ENCODE measurements around the gene GARIN5B. TPM values are rescaled to one million over a fixed set of nuclear protein-coding genes. Genes with fewer than 3 reads are reported as not detected.

GARIN5B gene
- total RNA-seq, 1 donor from 2014 or later, result not detected

DNA sequence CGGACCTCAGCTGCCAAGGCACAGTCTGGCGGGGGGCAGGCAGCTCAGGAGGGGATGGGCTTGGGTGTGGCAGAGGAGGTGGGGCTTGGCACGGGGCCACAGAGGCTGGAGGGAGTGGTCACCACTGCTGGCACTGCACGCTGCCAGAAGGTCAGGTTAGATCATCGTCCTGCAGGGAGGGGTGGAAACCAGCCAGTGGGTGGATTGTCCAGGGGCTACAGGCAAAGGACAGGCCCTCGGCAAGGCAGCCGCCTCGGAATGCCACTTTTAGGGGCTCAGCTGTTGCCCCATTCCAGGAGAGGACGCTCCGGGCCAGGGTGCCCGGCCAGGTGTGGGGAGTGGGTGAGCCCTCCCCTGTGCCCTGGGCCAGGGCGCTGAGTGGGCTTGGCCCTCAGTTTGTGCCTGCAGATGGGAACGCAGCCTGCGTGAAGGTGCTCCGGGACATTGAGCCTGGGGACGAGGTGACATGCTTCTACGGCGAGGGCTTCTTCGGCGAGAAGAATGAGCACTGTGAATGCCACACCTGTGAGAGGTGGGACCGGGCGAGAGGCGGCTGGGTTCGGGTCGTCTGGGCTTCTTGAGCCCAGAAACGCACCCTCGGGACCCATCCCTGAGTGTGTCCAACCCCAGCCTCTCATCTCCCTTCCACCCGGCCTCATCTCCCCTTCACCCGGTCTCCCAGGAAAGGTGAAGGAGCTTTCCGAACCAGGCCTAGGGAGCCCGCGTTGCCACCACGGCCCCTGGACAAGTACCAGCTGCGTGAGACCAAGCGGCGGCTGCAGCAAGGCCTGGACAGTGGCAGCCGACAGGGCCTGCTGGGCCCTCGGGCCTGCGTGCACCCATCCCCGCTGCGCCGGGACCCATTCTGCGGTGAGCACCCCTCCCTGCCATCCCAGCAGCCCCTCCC lies 17.0 kb downstream of the GARIN5B start:
- H3K4me1 Mint-ChIP-seq, result peaks cover 5% of the 10 kb centered on the region
- H3K27me3 Mint-ChIP-seq, result peaks cover 10% of the 10 kb centered on the region
- CTCF ChIA-PET, result no interaction called here
- TF ChIP-seq, protein P1, sequence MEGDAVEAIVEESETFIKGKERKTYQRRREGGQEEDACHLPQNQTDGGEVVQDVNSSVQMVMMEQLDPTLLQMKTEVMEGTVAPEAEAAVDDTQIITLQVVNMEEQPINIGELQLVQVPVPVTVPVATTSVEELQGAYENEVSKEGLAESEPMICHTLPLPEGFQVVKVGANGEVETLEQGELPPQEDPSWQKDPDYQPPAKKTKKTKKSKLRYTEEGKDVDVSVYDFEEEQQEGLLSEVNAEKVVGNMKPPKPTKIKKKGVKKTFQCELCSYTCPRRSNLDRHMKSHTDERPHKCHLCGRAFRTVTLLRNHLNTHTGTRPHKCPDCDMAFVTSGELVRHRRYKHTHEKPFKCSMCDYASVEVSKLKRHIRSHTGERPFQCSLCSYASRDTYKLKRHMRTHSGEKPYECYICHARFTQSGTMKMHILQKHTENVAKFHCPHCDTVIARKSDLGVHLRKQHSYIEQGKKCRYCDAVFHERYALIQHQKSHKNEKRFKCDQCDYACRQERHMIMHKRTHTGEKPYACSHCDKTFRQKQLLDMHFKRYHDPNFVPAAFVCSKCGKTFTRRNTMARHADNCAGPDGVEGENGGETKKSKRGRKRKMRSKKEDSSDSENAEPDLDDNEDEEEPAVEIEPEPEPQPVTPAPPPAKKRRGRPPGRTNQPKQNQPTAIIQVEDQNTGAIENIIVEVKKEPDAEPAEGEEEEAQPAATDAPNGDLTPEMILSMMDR (IDR thresholded peaks at IDR 0.05), result no peak
- H3K9me3 Mint-ChIP-seq, result no peaks in the 10 kb centered on the region
- POLR2A ChIA-PET, result no interaction called here
- H3K36me3 Mint-ChIP-seq (ENCODE audit: low read depth), result peaks cover 4% of the 10 kb centered on the region
- no peak overlapping the region for H3K27ac Mint-ChIP-seq
- no peak for ATAC-seq (ENCODE audit: low read depth)
- no peak overlapping the region for H3K4me3 Mint-ChIP-seq
- DNase-seq, result no peak
- intact Hi-C loops (cut with micrococcal nuclease), result no loop called here

DNA sequence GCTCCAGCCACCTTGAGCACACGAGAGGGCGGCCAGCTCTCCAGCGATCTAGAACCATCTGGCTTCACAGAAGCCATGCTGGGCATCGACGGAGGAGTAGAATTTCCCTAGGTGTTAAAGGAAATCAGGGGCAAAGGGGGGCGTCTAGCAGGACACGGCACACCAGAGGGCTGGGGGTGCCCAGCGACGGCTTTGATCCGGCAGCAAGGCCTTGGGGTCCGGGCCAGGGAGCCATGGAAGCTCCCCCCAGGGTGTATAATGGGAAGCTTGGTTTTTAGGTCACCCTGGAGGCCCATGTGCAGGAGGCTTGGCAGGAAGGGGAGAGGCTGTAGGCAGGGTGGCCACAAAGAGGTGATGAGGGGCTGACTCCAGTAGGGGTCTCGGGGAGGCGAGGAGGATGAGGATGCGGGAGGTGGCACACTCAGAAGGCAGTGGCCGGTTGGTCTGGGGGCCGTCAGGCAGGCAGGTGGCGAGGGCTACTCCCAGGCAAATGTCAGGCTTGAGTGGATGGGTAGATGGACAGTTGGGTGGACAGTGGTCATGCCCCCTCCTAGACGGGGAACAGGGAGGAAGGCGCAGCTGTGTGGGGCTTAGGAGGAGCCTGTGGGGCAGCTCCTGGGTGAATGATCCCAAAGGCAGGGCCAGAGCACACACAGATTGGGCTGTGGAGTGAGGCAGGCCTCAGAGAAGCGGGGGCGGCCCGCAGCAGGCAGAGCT lies 17.8 kb downstream of the GARIN5B start:
- peaks cover 4% of the 10 kb centered on the region for H3K36me3 Mint-ChIP-seq (ENCODE audit: low read depth)
- DNase-seq (no peak), ATAC-seq (ENCODE audit: low read depth) (no peak)
- no peaks in the 10 kb centered on the region for H3K9me3 Mint-ChIP-seq
- TF ChIP-seq, protein P1 (IDR thresholded peaks at IDR 0.05), result no peak
- H3K27ac Mint-ChIP-seq, result no peak overlapping the region
- intact Hi-C loops (cut with micrococcal nuclease), result no loop called here
- POLR2A ChIA-PET, result no interaction called here
- peaks cover 12% of the 10 kb centered on the region for H3K4me1 Mint-ChIP-seq
- peaks cover 2% of the 10 kb centered on the region for H3K27me3 Mint-ChIP-seq
- CTCF ChIA-PET, result no interaction called here
- H3K4me3 Mint-ChIP-seq, result no peak overlapping the region

DNA sequence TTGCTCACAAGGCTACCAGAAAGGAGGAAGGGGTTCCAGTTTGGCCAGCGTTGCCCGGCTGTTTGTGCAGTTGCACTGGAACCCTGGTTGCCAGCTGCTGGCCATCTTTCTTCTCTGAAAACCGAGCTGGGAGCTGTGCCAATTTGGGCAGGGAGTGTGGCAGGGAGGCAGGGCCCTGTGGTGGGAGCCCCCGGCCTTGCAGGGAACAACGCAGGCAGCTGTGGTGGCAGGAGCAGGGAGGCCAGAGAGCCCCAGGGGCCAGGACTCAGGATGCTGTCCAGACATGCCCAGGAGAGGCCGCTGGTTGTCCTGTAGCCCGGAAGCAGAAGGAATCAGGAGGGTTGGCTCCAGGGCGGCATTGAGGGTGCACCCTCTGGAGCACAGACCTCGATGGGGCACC lies 18.6 kb downstream of the GARIN5B start:
- POLR2A ChIA-PET, result no interaction called here

DNA sequence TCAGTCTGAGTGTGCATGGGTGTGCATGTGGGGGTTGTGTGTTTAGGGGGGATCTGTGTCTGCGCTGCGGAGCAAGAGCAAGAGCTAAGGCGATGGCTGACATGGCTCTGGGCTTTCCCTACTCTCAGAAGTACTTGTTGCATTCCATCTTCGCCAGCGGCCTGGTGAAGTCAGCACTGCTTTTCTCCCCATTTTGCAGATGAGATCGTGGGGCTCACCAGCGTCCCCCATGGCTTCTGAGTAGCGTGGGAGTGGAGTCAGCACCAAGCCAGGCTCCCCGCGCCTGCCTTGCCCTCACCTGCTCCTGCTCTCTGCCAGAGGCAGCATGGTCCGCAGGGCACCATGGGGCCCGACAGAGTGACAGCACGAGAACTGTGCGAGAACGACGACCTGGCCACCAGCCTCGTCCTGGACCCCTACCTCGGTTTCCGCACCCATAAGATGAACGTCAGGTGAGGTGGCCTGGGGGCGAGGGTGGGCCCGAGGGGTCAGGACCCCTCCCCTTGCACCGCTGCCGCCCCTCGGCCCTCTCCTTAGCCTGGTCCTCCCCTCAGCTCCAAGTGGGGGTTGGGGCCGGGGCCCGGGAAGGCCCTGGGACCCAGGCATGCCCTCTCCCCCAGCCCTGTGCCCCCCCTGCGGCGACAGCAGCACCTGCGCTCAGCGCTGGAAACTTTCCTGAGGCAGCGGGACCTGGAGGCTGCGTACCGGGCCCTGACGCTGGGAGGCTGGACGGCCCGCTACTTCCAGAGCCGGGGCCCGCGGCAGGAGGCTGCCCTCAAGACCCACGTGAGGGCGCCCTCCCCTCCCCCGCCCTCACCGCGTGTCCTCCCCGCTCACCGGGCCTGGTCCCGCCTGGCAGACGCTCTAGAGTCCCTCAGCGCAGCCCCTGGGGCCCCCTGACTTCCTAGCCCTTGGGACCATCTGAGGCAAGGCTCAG lies 21.2 kb downstream of the GARIN5B start:
- Mint-ChIP-seq H3K27ac (no peak overlapping the region), H3K27me3 (peaks cover 3% of the 10 kb centered on the region), H3K4me3 (peak overlapping the region; percentile 20), H3K36me3 (ENCODE audit: low read depth) (peaks cover 7% of the 10 kb centered on the region), H3K9me3 (no peaks in the 10 kb centered on the region), H3K4me1 (peaks cover 31% of the 10 kb centered on the region)
- ATAC-seq (ENCODE audit: low read depth) (no peak), DNase-seq (no peak)
- TF ChIP-seq, protein P1 (IDR thresholded peaks at IDR 0.05), result no peak
- POLR2A ChIA-PET, result interaction anchor here (1.5 kb wide), 1 partner anchor 42 kb away, joined by 6 read pairs; the partner anchor contains the start of gene TMEM238
- CTCF ChIA-PET, result no interaction called here
- intact Hi-C loops (cut with micrococcal nuclease), result no loop called here

More for the DNA sequence above, 18.6 kb downstream of the GARIN5B start:
- CTCF ChIA-PET, result no interaction called here
- H3K4me3 Mint-ChIP-seq, result no peak overlapping the region
- intact Hi-C loops (cut with micrococcal nuclease), result no loop called here
- H3K27me3 Mint-ChIP-seq, result peaks cover 3% of the 10 kb centered on the region
- no peaks in the 10 kb centered on the region for H3K9me3 Mint-ChIP-seq
- ATAC-seq (ENCODE audit: low read depth), result no peak
- TF ChIP-seq, protein P1 (IDR thresholded peaks at IDR 0.05), result no peak
- no peak for DNase-seq
- H3K27ac Mint-ChIP-seq, result no peak overlapping the region
- H3K36me3 Mint-ChIP-seq (ENCODE audit: low read depth), result peaks cover 7% of the 10 kb centered on the region
- peaks cover 18% of the 10 kb centered on the region for H3K4me1 Mint-ChIP-seq

Data from activated B cell treated with CpG ODN at 0.5 μM for 24 hours (primary cell).